Caco-2 (cell line): ENCODE data around the gene MED12L. TPM values are rescaled to one million over a fixed set of nuclear protein-coding genes. Genes with fewer than 3 reads are reported as not detected.

ENCODE experiments used
- BruUV-seq: library from RNA; stranded (reverse); fragments of 400-500 nt; replicated peaks from 2 replicates; lab custom pipeline; 2021; lab: Mats Ljungman, UMichigan
- CTCF ChIA-PET: fragments of 300-600 bp; sonication (Branson Sonifier 250); formaldehyde crosslinking; loops from one replicate; lab custom pipeline; 2022; ENCODE audit warnings: antibody characterized with exemption; lab: Charles Lee
- POLR2A ChIA-PET: fragments of 300-600 bp; sonication (Branson Sonifier 250); formaldehyde crosslinking; loops from one replicate; lab custom pipeline; 2022; ENCODE audit warnings: antibody characterized with exemption; lab: Charles Lee
- DNase-seq, 2 experiments: peaks; one replicate each; pipeline versions ENCODE4 v3.0.0 to v3.0.0-alpha.2; 2020 to 2022
- H3K27me3 ChIP-seq: replicated peaks from 2 replicates; pipeline ENCODE4 v1.6.0; 2011; ENCODE audit warnings: low read length; ENCODE audit not compliant: control insufficient read depth, insufficient read depth
- H3K36me3 ChIP-seq: 2 replicates; pipeline ENCODE4 v1.5.1; 2011; ENCODE audit warnings: low read length; ENCODE audit not compliant: control insufficient read depth, insufficient read depth
- H3K4me1 ChIP-seq: fragments of 250-450 bp; sonication (Bioruptor Pico); 2 replicates; pipeline ENCODE4 v1.5.1; 2020; ENCODE audit warnings: mild to moderate bottlenecking
- H3K4me3 ChIP-seq: 2 replicates; pipeline ENCODE4 v1.5.1; 2011; ENCODE audit warnings: low read depth, mild to moderate bottlenecking, control low read depth, low read length
- H3K9me3 ChIP-seq: fragments of 250-450 bp; sonication (Bioruptor Pico); 2 replicates; pipeline ENCODE4 v1.5.1; 2020; ENCODE audit warnings: mild to moderate bottlenecking, moderate library complexity
- H3K27ac Mint-ChIP-seq: one replicate; pipeline ENCODE4 v1.8.0; 2022; ENCODE audit warnings: mixed read lengths; ENCODE audit not compliant: unreplicated experiment
- H3K27me3 Mint-ChIP-seq: one replicate; pipeline ENCODE4 v1.8.0; 2022; ENCODE audit warnings: mixed read lengths; ENCODE audit not compliant: insufficient read depth, unreplicated experiment
- H3K36me3 Mint-ChIP-seq: one replicate; pipeline ENCODE4 v1.8.0; 2022; ENCODE audit warnings: mild to moderate bottlenecking, mixed read lengths; ENCODE audit not compliant: insufficient read depth, unreplicated experiment
- H3K4me1 Mint-ChIP-seq: one replicate; pipeline ENCODE4 v1.8.0; 2022; ENCODE audit warnings: low read depth, mixed read lengths; ENCODE audit not compliant: unreplicated experiment
- H3K4me3 Mint-ChIP-seq: one replicate; pipeline ENCODE4 v1.8.0; 2022; ENCODE audit warnings: mild to moderate bottlenecking, moderate library complexity, mixed read lengths; ENCODE audit not compliant: unreplicated experiment
- H3K9me3 Mint-ChIP-seq: one replicate; pipeline ENCODE4 v1.8.0; 2022; ENCODE audit warnings: mixed read lengths; ENCODE audit not compliant: unreplicated experiment
- intact Hi-C: fragments of 100-400 bp; cut with micrococcal nuclease; formaldehyde crosslinking; loops from one replicate; pipeline ENCODE4 v1.10.0; 2022; ENCODE audit not compliant: unreplicated experiment
- total RNA-seq: library from RNA; stranded (reverse); gene quantifications from 2 replicates; pipeline ENCODE4 v1.2.3, GENCODE V29; 2022
- TF ChIP-seq, protein P1 (sequence below), 2 experiments: fragments of 200-600 bp in 1 of 2; IDR thresholded peaks; 1 replicate in 1 of 2; 2 replicates in 1 of 2; pipeline versions ENCODE4 v1.5.1 to v1.8.0; 2011 to 2022; ENCODE audit warnings: antibody characterized with exemption in 1 of 2, control low read depth in 1 of 2, inconsistent platforms in 1 of 2, low read depth in 1 of 2, low read length in 1 of 2, mild to moderate bottlenecking in 1 of 2, moderate library complexity in 1 of 2; ENCODE audit not compliant: insufficient read depth in 1 of 2, severe bottlenecking in 1 of 2, unreplicated experiment in 1 of 2

Gene MED12L
- total RNA-seq, 1 experiment from 2014 or later: 21.5 TPM

DNA sequence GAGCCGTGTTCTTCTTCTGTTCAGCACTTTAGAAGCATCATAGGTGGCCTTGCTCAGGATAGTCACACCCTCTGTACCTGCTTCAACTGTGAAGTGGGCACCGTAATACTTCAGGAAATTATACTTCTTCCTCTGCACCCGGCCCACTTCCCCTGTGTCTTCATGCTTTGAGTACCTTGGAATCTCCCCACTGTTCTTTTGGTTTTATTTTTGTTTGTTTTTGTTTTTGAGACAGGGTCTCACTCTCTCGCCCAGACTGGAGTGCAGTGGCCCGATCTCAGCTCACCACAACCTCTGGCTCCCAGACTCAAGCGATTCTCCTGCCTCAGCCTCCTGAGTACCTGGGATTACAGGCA, 191.2 kb downstream of the MED12L start:
- BruUV-seq: no TSS peak

DNA sequence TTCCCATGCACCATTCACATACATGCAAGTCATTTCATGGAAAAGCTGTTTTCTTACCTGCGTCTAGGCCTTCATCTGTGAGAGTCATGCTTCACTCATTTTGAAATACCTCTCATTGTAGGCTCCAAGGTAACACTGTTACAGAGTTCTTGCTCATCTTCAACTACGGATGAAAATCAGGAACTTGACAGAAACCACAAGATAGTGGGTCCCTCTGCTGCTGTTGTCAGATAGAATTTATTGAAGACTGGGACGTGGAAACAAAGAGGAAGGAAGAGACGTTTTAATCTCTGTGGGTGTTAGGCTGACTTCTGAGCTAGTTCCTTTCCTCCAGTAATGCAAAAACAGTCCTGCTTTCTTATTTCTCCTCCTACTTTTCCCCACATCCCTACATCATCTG, 192.8 kb downstream of the MED12L start, which contains the start of gene P2RY14:
TSS of gene P2RY14 (minus strand) at position 313 of the 400 bp plus-strand sequence. CDS start 64,226 bp downstream, outside the sequence.
- H3K9me3 Mint-ChIP-seq: no peaks in the 10 kb centered on the region
- POLR2A ChIA-PET: no interaction called here
- no TSS peak for BruUV-seq
- H3K4me3 Mint-ChIP-seq: no peak within 1 kb of the TSS
- peaks cover 7% of the 10 kb centered on the region for H3K4me1 Mint-ChIP-seq
- H3K36me3 Mint-ChIP-seq: no peaks in the 10 kb centered on the region
- CTCF ChIA-PET: no interaction called here
- intact Hi-C loops: no loop called here
- no peak for DNase-seq
- H3K4me1 ChIP-seq: peaks cover 2% of the 10 kb centered on the region; the same call in 1 of the 2 replicates
- TF ChIP-seq, protein P1, sequence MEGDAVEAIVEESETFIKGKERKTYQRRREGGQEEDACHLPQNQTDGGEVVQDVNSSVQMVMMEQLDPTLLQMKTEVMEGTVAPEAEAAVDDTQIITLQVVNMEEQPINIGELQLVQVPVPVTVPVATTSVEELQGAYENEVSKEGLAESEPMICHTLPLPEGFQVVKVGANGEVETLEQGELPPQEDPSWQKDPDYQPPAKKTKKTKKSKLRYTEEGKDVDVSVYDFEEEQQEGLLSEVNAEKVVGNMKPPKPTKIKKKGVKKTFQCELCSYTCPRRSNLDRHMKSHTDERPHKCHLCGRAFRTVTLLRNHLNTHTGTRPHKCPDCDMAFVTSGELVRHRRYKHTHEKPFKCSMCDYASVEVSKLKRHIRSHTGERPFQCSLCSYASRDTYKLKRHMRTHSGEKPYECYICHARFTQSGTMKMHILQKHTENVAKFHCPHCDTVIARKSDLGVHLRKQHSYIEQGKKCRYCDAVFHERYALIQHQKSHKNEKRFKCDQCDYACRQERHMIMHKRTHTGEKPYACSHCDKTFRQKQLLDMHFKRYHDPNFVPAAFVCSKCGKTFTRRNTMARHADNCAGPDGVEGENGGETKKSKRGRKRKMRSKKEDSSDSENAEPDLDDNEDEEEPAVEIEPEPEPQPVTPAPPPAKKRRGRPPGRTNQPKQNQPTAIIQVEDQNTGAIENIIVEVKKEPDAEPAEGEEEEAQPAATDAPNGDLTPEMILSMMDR (IDR thresholded peaks at IDR 0.05; ENCODE audit: insufficient read depth in 1 of 2, low read depth in 1 of 2, low read length in 1 of 2, severe bottlenecking in 1 of 2, unreplicated experiment in 1 of 2): no peak
- H3K4me3 ChIP-seq: no peak within 1 kb of the TSS
- no peak within 1 kb of the TSS for H3K27ac Mint-ChIP-seq
- no peaks in the 10 kb centered on the region for H3K9me3 ChIP-seq
- no peaks in the 10 kb centered on the region for H3K27me3 Mint-ChIP-seq
- H3K27me3 ChIP-seq: no peaks in the 10 kb centered on the region
- no peaks in the 10 kb centered on the region for H3K36me3 ChIP-seq

More for the DNA sequence above, 191.2 kb downstream of the MED12L start:
- TF ChIP-seq, protein P1 (IDR thresholded peaks at IDR 0.05; ENCODE audit: insufficient read depth in 1 of 2, low read depth in 1 of 2, low read length in 1 of 2, severe bottlenecking in 1 of 2, unreplicated experiment in 1 of 2): no peak
- intact Hi-C loops: no loop called here
- no peak overlapping the region for H3K27ac Mint-ChIP-seq
- no peak for DNase-seq
- ChIA-PET CTCF (no interaction called here), POLR2A (no interaction called here)
- no peaks in the 10 kb centered on the region for H3K4me1 ChIP-seq
- H3K36me3 ChIP-seq: no peaks in the 10 kb centered on the region
- no peaks in the 10 kb centered on the region for H3K9me3 Mint-ChIP-seq
- H3K9me3 ChIP-seq: no peaks in the 10 kb centered on the region
- H3K4me3 ChIP-seq: no peak overlapping the region
- no peaks in the 10 kb centered on the region for H3K27me3 ChIP-seq
- no peaks in the 10 kb centered on the region for H3K36me3 Mint-ChIP-seq
- H3K4me1 Mint-ChIP-seq: no peaks in the 10 kb centered on the region
- H3K4me3 Mint-ChIP-seq: no peak overlapping the region
- no peaks in the 10 kb centered on the region for H3K27me3 Mint-ChIP-seq

DNA sequence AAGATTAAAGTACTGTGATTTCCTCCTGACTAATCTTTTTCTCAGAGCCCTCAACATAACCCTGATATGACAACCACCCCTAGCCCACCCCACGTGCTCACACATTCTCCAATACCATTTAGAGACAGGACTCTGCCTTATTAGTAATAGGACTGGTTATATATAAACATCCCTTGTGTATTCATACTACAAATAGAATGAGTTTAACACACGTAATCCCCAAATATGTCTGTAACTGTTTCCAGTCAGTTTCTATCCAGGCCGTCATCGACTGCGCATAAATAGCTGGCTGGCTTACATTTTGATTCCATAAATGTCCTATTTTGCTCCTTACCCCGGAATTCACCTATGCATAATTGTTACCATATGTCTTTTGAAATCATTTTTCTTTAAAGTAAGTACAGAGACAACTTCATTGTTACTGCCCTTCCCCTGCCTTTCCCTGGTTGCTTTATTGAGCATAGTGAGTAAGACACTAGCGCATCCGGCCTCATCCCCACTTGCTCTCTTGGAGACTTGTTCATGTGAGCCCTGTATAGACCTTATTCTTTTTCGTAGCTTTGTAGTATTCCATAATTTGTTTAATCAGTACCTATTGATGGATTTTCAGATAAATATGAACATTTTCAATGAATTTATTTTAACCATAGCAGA, 196.3 kb downstream of the MED12L start:
- no peaks in the 10 kb centered on the region for H3K36me3 Mint-ChIP-seq
- no peaks in the 10 kb centered on the region for H3K36me3 ChIP-seq

More for the DNA sequence above, 196.3 kb downstream of the MED12L start:
- BruUV-seq: no TSS peak
- ChIA-PET POLR2A (interaction anchor here (0.6 kb wide), 1 partner anchor 303 kb away, joined by 6 read pairs; no protein-coding TSS in a partner anchor), CTCF (no interaction called here)
- Histone ChIP-seq H3K4me3 (no peak overlapping the region), H3K27me3 (no peaks in the 10 kb centered on the region), H3K9me3 (no peaks in the 10 kb centered on the region), H3K4me1 (peaks cover 9% of the 10 kb centered on the region)
- H3K4me1 Mint-ChIP-seq: peaks cover 7% of the 10 kb centered on the region
- no peak for DNase-seq
- no peaks in the 10 kb centered on the region for H3K27me3 Mint-ChIP-seq
- no peaks in the 10 kb centered on the region for H3K9me3 Mint-ChIP-seq
- TF ChIP-seq, protein P1 (IDR thresholded peaks at IDR 0.05; ENCODE audit: insufficient read depth in 1 of 2, low read depth in 1 of 2, low read length in 1 of 2, severe bottlenecking in 1 of 2, unreplicated experiment in 1 of 2): no peak
- intact Hi-C loops: loop anchor here (10.0 kb wide), 1 partner anchor 277 kb away; no protein-coding TSS in a partner anchor
- no peak overlapping the region for H3K4me3 Mint-ChIP-seq
- no peak overlapping the region for H3K27ac Mint-ChIP-seq
